HepG2 (cell line): Measurements from ENCODE around the gene HNF1B. TPM values are rescaled to one million over a fixed set of nuclear protein-coding genes. Genes with fewer than 3 reads are reported as not detected.

Source experiments
- AHR ChIP-seq: IDR thresholded peaks from 2 replicates; pipeline ENCODE4 v1.6.1; 2018; ENCODE audit warnings: missing genetic modification reagents, missing compliant biosample characterization
- BORCS8-MEF2B ChIP-seq: sonication (generic); formaldehyde crosslinking; IDR thresholded peaks from 2 replicates; pipeline ENCODE4 v1.8.0; 2022; ENCODE audit warnings: mild to moderate bottlenecking, missing genetic modification reagents
- CAMTA2 ChIP-seq: sonication (generic); formaldehyde crosslinking; IDR thresholded peaks from 2 replicates; pipeline ENCODE4 v1.4.0; 2020; ENCODE audit warnings: mild to moderate bottlenecking, missing genetic modification reagents, borderline replicate concordance
- HNRNPL ChIP-seq: fragments of 200-400 bp; formaldehyde crosslinking; IDR thresholded peaks from 2 replicates; pipeline ENCODE4 v1.6.1; 2017; ENCODE audit warnings: mild to moderate bottlenecking, low read depth, low read length
- NR2F6 ChIP-seq, 2 experiments: IDR thresholded peaks; 2 replicates each; pipeline ENCODE4 v1.6.1; 2016; ENCODE audit warnings: antibody characterized with exemption in 1 of 2, mild to moderate bottlenecking in 1 of 2
- PITX1 ChIP-seq: sonication (generic); formaldehyde crosslinking; IDR thresholded peaks from 2 replicates; pipeline ENCODE4 v1.5.1; 2020; ENCODE audit warnings: mild to moderate bottlenecking, missing genetic modification reagents
- POLR2AphosphoS2 ChIP-seq: IDR thresholded peaks from 2 replicates; pipeline ENCODE4 v1.6.1; 2011; ENCODE audit warnings: low read depth, low read length, improper control_type of control experiment
- SALL1 ChIP-seq: sonication (generic); formaldehyde crosslinking; IDR thresholded peaks from 2 replicates; pipeline ENCODE4 v1.8.0; 2022; ENCODE audit warnings: mild to moderate bottlenecking, missing genetic modification reagents
- SATB2 ChIP-seq: sonication (generic); formaldehyde crosslinking; IDR thresholded peaks from 2 replicates; pipeline ENCODE4 v1.5.0; 2020; ENCODE audit warnings: missing genetic modification reagents
- ZFP36 ChIP-seq: fragments of 150-350 bp; IDR thresholded peaks from 2 replicates; pipeline ENCODE4 v1.6.1; 2018; ENCODE audit warnings: borderline replicate concordance, low read length, low read depth; ENCODE audit not compliant: partially characterized antibody
- ZMYM3 ChIP-seq: sonication (generic); formaldehyde crosslinking; IDR thresholded peaks from 2 replicates; pipeline ENCODE4 v1.5.1; 2020; ENCODE audit warnings: mild to moderate bottlenecking, missing genetic modification reagents
- ZNF138 ChIP-seq: sonication (generic); formaldehyde crosslinking; IDR thresholded peaks from 2 replicates; pipeline ENCODE4 v1.5.0; 2020; ENCODE audit warnings: mild to moderate bottlenecking, low read depth, missing genetic modification reagents
- ZNF792 ChIP-seq: IDR thresholded peaks from 2 replicates; pipeline ENCODE4 v1.6.1; 2016
- polyA plus RNA-seq, 8 experiments: library from polyadenylated mRNA; depleted of rRNA in 3 of 8; stranded (reverse) in 7 of 8; unstranded in 1 of 8; fragments of >200 nt; fragmentation: Illumina TruSeq in 4 of 8; extraction: Trizol in 4 of 8; gene quantifications; 2 replicates each; pipeline versions ENCODE4 v1.2.1 to v1.2.3, GENCODE V29; 2011 to 2016; ENCODE audit warnings: low read depth in 4 of 8, missing spikeins in 1 of 8, mixed read lengths in 1 of 8; ENCODE audit not compliant: insufficient read depth in 1 of 8
- total RNA-seq, 5 experiments: library from RNA; depleted of rRNA; stranded (reverse); fragments of >200 nt; fragmentation: Illumina TruSeq; extraction: Trizol; gene quantifications; 2 replicates each; pipeline ENCODE4 v1.2.3, GENCODE V29; 2016; ENCODE audit warnings: low read depth in 1 of 5
- TF ChIP-seq, protein P1 (sequence below): sonication (generic); formaldehyde crosslinking; IDR thresholded peaks from 2 replicates; pipeline ENCODE4 v1.9.0; 2021; ENCODE audit warnings: mild to moderate bottlenecking, missing genetic modification reagents
- TF ChIP-seq, protein P2 (sequence below): sonication (generic); formaldehyde crosslinking; IDR thresholded peaks from 2 replicates; pipeline ENCODE4 v1.8.1; 2022; ENCODE audit warnings: mild to moderate bottlenecking, missing genetic modification reagents
- TF ChIP-seq, protein P3 (sequence below): sonication (generic); formaldehyde crosslinking; conservative IDR thresholded peaks from 2 replicates; pipeline ENCODE4 v1.8.0; 2022; ENCODE audit warnings: missing genetic modification reagents
- TF ChIP-seq, protein P4 (sequence below): sonication (generic); formaldehyde crosslinking; IDR thresholded peaks from 2 replicates; pipeline ENCODE4 v1.8.1; 2023; ENCODE audit warnings: missing genetic modification reagents, inconsistent platforms, borderline replicate concordance

Gene HNF1B
- total and polyA plus RNA-seq, 2 of the 13 experiments (the other 11 are each of a cell fraction or from before 2014, with no cell fraction given) = 1.9 to 5.3 TPM

DNA sequence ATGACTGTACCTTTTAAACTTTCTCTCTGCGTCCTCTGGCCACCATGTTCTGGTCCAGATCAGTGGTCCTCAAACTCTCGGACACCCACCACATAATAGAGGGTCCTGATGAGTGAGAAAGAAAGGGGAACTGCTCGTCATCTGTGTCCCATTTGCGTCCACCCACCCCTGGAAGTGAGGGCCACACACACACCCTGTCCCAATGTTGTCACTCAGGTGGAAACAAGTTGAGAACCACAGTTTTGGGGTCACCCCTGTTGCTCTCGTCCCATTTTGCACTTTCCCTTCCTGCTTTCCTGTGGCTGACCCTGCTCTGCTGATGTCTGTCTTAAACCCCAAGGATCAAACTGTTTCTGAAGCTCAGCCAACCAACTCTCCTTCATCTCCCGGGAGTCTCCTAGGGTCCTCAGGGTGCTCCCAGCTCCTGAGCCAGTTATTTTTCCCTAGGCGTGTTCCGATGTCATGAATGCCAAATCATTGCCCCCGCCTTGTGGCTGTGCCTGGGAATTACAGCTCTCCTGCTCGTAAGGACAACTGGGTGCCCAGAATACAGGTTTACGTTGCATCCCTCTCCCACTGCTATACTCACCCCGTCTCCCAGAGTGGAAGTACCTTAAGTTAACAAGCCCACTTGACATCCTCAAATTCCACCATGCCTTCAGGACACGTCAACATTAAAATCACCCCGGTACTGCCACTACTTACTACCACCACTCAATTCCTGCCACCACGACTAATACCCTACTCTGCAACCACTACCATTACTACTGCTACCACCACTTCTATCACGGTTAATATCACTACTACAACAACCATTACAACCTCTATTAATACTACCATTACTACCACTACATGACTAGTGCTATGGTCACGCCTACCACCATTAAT is 26.0 kb upstream of the HNF1B start (continued):
- TF ChIP-seq, protein P1, sequence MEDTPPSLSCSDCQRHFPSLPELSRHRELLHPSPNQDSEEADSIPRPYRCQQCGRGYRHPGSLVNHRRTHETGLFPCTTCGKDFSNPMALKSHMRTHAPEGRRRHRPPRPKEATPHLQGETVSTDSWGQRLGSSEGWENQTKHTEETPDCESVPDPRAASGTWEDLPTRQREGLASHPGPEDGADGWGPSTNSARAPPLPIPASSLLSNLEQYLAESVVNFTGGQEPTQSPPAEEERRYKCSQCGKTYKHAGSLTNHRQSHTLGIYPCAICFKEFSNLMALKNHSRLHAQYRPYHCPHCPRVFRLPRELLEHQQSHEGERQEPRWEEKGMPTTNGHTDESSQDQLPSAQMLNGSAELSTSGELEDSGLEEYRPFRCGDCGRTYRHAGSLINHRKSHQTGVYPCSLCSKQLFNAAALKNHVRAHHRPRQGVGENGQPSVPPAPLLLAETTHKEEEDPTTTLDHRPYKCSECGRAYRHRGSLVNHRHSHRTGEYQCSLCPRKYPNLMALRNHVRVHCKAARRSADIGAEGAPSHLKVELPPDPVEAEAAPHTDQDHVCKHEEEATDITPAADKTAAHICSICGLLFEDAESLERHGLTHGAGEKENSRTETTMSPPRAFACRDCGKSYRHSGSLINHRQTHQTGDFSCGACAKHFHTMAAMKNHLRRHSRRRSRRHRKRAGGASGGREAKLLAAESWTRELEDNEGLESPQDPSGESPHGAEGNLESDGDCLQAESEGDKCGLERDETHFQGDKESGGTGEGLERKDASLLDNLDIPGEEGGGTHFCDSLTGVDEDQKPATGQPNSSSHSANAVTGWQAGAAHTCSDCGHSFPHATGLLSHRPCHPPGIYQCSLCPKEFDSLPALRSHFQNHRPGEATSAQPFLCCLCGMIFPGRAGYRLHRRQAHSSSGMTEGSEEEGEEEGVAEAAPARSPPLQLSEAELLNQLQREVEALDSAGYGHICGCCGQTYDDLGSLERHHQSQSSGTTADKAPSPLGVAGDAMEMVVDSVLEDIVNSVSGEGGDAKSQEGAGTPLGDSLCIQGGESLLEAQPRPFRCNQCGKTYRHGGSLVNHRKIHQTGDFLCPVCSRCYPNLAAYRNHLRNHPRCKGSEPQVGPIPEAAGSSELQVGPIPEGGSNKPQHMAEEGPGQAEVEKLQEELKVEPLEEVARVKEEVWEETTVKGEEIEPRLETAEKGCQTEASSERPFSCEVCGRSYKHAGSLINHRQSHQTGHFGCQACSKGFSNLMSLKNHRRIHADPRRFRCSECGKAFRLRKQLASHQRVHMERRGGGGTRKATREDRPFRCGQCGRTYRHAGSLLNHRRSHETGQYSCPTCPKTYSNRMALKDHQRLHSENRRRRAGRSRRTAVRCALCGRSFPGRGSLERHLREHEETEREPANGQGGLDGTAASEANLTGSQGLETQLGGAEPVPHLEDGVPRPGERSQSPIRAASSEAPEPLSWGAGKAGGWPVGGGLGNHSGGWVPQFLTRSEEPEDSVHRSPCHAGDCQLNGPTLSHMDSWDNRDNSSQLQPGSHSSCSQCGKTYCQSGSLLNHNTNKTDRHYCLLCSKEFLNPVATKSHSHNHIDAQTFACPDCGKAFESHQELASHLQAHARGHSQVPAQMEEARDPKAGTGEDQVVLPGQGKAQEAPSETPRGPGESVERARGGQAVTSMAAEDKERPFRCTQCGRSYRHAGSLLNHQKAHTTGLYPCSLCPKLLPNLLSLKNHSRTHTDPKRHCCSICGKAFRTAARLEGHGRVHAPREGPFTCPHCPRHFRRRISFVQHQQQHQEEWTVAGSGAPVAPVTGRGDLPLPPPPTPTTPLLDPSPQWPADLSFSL (CRISPR knock-in tag) = no peak
- no peak for TF ChIP-seq POLR2AphosphoS2
- 0 out of 2 replicates have a peak, but pooled peaks have one; percentile 32 for TF ChIP-seq BORCS8-MEF2B (CRISPR knock-in tag)
- TF ChIP-seq SALL1 = peak; percentile 42; the same call in 1 of the 2 replicates
- TF ChIP-seq, protein P2, sequence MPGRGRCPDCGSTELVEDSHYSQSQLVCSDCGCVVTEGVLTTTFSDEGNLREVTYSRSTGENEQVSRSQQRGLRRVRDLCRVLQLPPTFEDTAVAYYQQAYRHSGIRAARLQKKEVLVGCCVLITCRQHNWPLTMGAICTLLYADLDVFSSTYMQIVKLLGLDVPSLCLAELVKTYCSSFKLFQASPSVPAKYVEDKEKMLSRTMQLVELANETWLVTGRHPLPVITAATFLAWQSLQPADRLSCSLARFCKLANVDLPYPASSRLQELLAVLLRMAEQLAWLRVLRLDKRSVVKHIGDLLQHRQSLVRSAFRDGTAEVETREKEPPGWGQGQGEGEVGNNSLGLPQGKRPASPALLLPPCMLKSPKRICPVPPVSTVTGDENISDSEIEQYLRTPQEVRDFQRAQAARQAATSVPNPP (CRISPR knock-in tag) = no peak
- no peak for TF ChIP-seq CAMTA2 (CRISPR knock-in tag)
- TF ChIP-seq HNRNPL = no peak
- TF ChIP-seq ZMYM3 (CRISPR knock-in tag) = no peak; the same call in 1 of the 2 replicates
- no peak for TF ChIP-seq AHR (CRISPR knock-in tag)
- no peak for TF ChIP-seq NR2F6 (IDR thresholded peaks at IDR 0.05)
- TF ChIP-seq NR2F6 (CRISPR knock-in tag; IDR thresholded peaks at IDR 0.05) = peak; percentile 22; the same call in 1 of the 2 replicates
- TF ChIP-seq ZNF792 (CRISPR knock-in tag) = no peak
- TF ChIP-seq, protein P3, sequence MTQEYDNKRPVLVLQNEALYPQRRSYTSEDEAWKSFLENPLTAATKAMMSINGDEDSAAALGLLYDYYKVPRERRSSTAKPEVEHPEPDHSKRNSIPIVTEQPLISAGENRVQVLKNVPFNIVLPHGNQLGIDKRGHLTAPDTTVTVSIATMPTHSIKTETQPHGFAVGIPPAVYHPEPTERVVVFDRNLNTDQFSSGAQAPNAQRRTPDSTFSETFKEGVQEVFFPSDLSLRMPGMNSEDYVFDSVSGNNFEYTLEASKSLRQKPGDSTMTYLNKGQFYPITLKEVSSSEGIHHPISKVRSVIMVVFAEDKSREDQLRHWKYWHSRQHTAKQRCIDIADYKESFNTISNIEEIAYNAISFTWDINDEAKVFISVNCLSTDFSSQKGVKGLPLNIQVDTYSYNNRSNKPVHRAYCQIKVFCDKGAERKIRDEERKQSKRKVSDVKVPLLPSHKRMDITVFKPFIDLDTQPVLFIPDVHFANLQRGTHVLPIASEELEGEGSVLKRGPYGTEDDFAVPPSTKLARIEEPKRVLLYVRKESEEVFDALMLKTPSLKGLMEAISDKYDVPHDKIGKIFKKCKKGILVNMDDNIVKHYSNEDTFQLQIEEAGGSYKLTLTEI (CRISPR knock-in tag) = no peak
- no peak for TF ChIP-seq ZNF138 (CRISPR knock-in tag)
- TF ChIP-seq ZFP36 = peak; percentile 36
- TF ChIP-seq PITX1 (CRISPR knock-in tag) = no peak
- TF ChIP-seq, protein P4, sequence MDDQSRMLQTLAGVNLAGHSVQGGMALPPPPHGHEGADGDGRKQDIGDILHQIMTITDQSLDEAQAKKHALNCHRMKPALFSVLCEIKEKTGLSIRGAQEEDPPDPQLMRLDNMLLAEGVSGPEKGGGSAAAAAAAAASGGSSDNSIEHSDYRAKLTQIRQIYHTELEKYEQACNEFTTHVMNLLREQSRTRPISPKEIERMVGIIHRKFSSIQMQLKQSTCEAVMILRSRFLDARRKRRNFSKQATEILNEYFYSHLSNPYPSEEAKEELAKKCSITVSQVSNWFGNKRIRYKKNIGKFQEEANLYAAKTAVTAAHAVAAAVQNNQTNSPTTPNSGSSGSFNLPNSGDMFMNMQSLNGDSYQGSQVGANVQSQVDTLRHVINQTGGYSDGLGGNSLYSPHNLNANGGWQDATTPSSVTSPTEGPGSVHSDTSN (CRISPR knock-in tag) = no peak
- TF ChIP-seq SATB2 (CRISPR knock-in tag) = no peak
